Measurements from ENCODE around the gene CASKIN2. TPM values are rescaled to one million over a fixed set of nuclear protein-coding genes. Genes with fewer than 3 reads are reported as not detected.
A peak's percentile ranks its signal among the peaks of the same experiment; 100 is the strongest.

CASKIN2 gene
- total RNA-seq, 1 experiment from 2014 or later: 37.0 TPM

- DNase-seq: no peak
- no peak for TF ChIP-seq CTCF (conservative IDR thresholded peaks at IDR 0.05)
- Mint-ChIP-seq H3K9me3 (no peaks in the 10 kb centered on the region), H3K36me3 (ENCODE audit: insufficient read depth in 1 of 3, low read depth in 3 of 3) (peaks cover 1 to 9% (median 7%) of the 10 kb centered on the region in 3 experiments; a peak in 3 of 7 replicates), H3K27me3 (ENCODE audit: low read depth) (no peaks in the 10 kb centered on the region), H3K4me1 (peaks cover 21 to 33% of the 10 kb centered on the region in 2 experiments), H3K27ac (peak overlapping the region in 1 of 3 experiments; percentile 89; a peak in 1 of 7 replicates), H3K4me3 (no peak overlapping the region)
- Histone ChIP-seq H2BK20ac (ENCODE audit: low read depth, low read length, poor library complexity, severe bottlenecking) (no peak overlapping the region), H3K14ac (ENCODE audit: insufficient read depth, low read length) (no peak overlapping the region), H2BK120ac (ENCODE audit: low read depth, low read length, poor library complexity, severe bottlenecking) (no peak overlapping the region), H3K23me2 (ENCODE audit: insufficient read length, low read depth, low read length, poor library complexity, severe bottlenecking) (no peaks in the 10 kb centered on the region), H2AFZ (ENCODE audit: low read length) (no peak overlapping the region), H3K4me1 (ENCODE audit: insufficient read depth, low read length) (no peaks in the 10 kb centered on the region), H3K18ac (ENCODE audit: insufficient read length, low read depth, low read length) (no peak overlapping the region), H3K4ac (ENCODE audit: low read depth, low read length) (no peak overlapping the region), H3K27me3 (ENCODE audit: insufficient read depth, low read length) (no peaks in the 10 kb centered on the region), H3K79me1 (ENCODE audit: insufficient read depth, low read depth, low read length, poor library complexity, severe bottlenecking) (no peaks in the 10 kb centered on the region), H3K79me2 (ENCODE audit: insufficient read depth, low read length) (no peaks in the 10 kb centered on the region), H4K8ac (replicated peaks; ENCODE audit: insufficient read length, low read depth, low read length) (no peak overlapping the region), H3T11ph (ENCODE audit: low read length) (no peak overlapping the region), H3K4me2 (ENCODE audit: insufficient read depth, insufficient read length, low read length) (no peak overlapping the region), H4K20me1 (ENCODE audit: control insufficient read depth, insufficient read depth, insufficient read length) (no peaks in the 10 kb centered on the region), H2BK5ac (ENCODE audit: insufficient read length, low read length) (no peak overlapping the region), H3K23ac (ENCODE audit: insufficient read length, low read depth, low read length) (no peak overlapping the region), H3K27ac (ENCODE audit: insufficient read length, low read depth, low read length) (no peak overlapping the region), H3K9me3 (ENCODE audit: control insufficient read depth, low read depth, low read length) (no peaks in the 10 kb centered on the region), H4K91ac (ENCODE audit: insufficient read length, low read depth, low read length) (no peak overlapping the region), H4K5ac (ENCODE audit: insufficient read length, low read depth, low read length) (no peak overlapping the region), H2BK15ac (ENCODE audit: low read depth, low read length) (no peak overlapping the region), H3K9ac (ENCODE audit: extremely low read depth, insufficient read length, low read length) (no peak overlapping the region), H2AK5ac (ENCODE audit: insufficient read length, low read length) (no peak overlapping the region), H2BK12ac (ENCODE audit: insufficient read length, low read depth, low read length) (no peak overlapping the region), H3K56ac (ENCODE audit: insufficient read length, low read depth, low read length) (no peak overlapping the region)
- WGBS (ENCODE audit: extremely low coverage, insufficient read length, low lambda C conversion rate): no CpG with 5 or more reads among the region's 16 CpGs
Observed at GRCh38 chr17:75482098-75482942, 33.0 kb downstream of the CASKIN2 start.
